ENCODE data around the gene FIGNL2. TPM values are rescaled to one million over a fixed set of nuclear protein-coding genes. Genes with fewer than 3 reads are reported as not detected.

Gene FIGNL2
- total and polyA plus RNA-seq, 9 of the 15 experiments (the other 6 are each of a cell fraction or from before 2014, with no cell fraction given) = 0.01 TPM; not detected in 8

DNA sequence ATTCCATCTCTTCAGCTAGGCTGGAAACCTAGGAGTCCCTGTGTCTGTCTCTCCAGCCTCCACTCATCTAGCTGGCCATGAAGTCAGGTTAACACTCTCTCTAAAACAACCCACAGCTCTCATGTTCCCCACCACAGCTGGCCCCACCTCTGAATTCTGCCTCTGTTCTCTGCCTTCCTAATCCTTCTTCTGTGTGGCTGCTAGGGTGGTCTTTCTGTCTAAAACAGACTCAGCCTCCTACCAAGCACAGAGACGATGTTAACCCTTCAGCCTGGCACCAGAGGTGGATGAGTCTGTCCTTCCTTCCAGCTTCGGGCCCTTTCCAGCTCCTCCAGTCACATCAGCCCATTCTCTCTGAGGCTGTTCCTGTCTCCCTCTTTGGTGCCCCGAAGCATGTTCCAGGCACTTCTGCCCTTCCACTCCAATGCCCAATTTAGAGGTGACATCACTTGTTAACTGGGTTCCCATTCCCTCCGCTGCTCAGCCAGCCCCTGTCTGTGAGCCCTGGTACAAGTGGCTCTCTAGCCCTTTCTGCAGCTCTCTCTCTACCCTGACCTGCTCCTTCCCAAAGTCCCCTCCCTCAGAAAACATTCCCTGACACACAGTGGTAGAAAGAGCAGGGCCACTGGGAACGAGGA lies 9.1 kb downstream of the FIGNL2 start:
- peaks cover 25 to 82% of the 10 kb centered on the region in 2 experiments; a peak in 4 of 5 replicates for H3K27me3 ChIP-seq (ENCODE audit: control insufficient read depth in 2 of 2, insufficient read depth in 2 of 2, low read length in 2 of 2)
- H3K4me2 ChIP-seq (ENCODE audit: insufficient read depth, low read length) = no peak overlapping the region
- no peaks in the 10 kb centered on the region for H3K79me2 ChIP-seq (ENCODE audit: control insufficient read depth, insufficient read depth, low read length)
- no peak overlapping the region for H2AFZ ChIP-seq (ENCODE audit: low read depth, low read length)
- ATAC-seq (no peak), FAIRE-seq (no peak), DNase-seq (ENCODE audit: extremely low read depth in 1 of 4, low spot score in 3 of 4) (no peak)
- no peak overlapping the region for H3K4me3 ChIP-seq
- no peaks in the 10 kb centered on the region for H3K9me1 ChIP-seq (ENCODE audit: control insufficient read depth, insufficient read depth, low read length)
- CTCF ChIA-PET (ENCODE audit: low intra/inter-chr PET ratio) = no interaction called here
- in situ Hi-C loops (cut with MboI) = no loop called here
- intact Hi-C loops (cut with micrococcal nuclease) = no loop called here
- BruUV-seq (replicated peaks) = no TSS peak
- WGBS (ENCODE audit: insufficient coverage, low coverage, missing lambda C conversion rate) = 0% methylated on average over 5 of the region's 5 CpGs
- no peak overlapping the region for H3K27ac ChIP-seq (ENCODE audit: extremely low read depth, low read depth, low read length)
- no peaks in the 10 kb centered on the region for H3K4me1 ChIP-seq (replicated peaks in 1 of 2; ENCODE audit: control insufficient read depth in 2 of 2, insufficient read depth in 2 of 2, low read length in 2 of 2)
- POLR2A ChIA-PET = interaction anchor here (0.7 kb wide), 1 partner anchor 14 kb away, joined by 3 read pairs; no protein-coding TSS in a partner anchor
- H3K9me3 ChIP-seq (replicated peaks; ENCODE audit: control insufficient read depth, insufficient read depth, low read depth, low read length) = no peaks in the 10 kb centered on the region
- H4K20me1 ChIP-seq (replicated peaks; ENCODE audit: control insufficient read depth, insufficient read depth, low read length) = no peaks in the 10 kb centered on the region
- no peaks in the 10 kb centered on the region for H3K36me3 ChIP-seq (ENCODE audit: control insufficient read depth, insufficient read depth, low read length)
- H3K9ac ChIP-seq (ENCODE audit: insufficient read depth in 1 of 2, low read depth in 2 of 2, low read length in 2 of 2) = no peak overlapping the region; a peak in 1 of 4 replicates
- no peak for TF ChIP-seq CBX5 (IDR thresholded peaks at IDR 0.05; ENCODE audit: borderline replicate concordance, low read depth)
- TF ChIP-seq PML (IDR thresholded peaks at IDR 0.05; ENCODE audit: low read length) = no peak
- TF ChIP-seq FIP1L1 (IDR thresholded peaks at IDR 0.05; ENCODE audit: low read depth, low read length, poor library complexity, severe bottlenecking) = no peak
- TF ChIP-seq, protein P1, sequence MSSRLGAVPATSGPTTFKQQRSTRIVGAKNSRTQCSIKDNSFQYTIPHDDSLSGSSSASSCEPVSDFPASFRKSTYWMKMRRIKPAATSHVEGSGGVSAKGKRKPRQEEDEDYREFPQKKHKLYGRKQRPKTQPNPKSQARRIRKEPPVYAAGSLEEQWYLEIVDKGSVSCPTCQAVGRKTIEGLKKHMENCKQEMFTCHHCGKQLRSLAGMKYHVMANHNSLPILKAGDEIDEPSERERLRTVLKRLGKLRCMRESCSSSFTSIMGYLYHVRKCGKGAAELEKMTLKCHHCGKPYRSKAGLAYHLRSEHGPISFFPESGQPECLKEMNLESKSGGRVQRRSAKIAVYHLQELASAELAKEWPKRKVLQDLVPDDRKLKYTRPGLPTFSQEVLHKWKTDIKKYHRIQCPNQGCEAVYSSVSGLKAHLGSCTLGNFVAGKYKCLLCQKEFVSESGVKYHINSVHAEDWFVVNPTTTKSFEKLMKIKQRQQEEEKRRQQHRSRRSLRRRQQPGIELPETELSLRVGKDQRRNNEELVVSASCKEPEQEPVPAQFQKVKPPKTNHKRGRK (tag; IDR thresholded peaks at IDR 0.05) = no peak
- TF ChIP-seq ATF3 (IDR thresholded peaks at IDR 0.05) = no peak
- TF ChIP-seq ATF3 (CRISPR knock-in tag; conservative IDR thresholded peaks at IDR 0.05) = no peak
- no peak for TF ChIP-seq MXI1 (IDR thresholded peaks at IDR 0.05; ENCODE audit: low read depth, low read length)
- TF ChIP-seq, protein P2, sequence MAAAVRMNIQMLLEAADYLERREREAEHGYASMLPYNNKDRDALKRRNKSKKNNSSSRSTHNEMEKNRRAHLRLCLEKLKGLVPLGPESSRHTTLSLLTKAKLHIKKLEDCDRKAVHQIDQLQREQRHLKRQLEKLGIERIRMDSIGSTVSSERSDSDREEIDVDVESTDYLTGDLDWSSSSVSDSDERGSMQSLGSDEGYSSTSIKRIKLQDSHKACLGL (CRISPR knock-in tag; IDR thresholded peaks at IDR 0.05; ENCODE audit: borderline replicate concordance, poor library complexity, severe bottlenecking) = no peak
- no peak for TF ChIP-seq ZNF395 (CRISPR knock-in tag; IDR thresholded peaks at IDR 0.05)

All from K562 (cell line).